Stimulated activated CD4-positive, alpha-beta T cell treated with anti-CD3 and anti-CD28 coated beads, TNF-alpha, amount 100 ng/mL, for 4 hours (primary cell): ENCODE data around the gene SVOPL.
"Not testable (repeated sequence)": the region's sequence is repeated elsewhere in the genome, so short reads cannot be mapped to it uniquely, and the experiment has no call there.

ENCODE experiments used
- DNase-seq, 3 experiments: peaks; one replicate each; pipeline ENCODE4 v3.0.0-alpha.2; 2020; ENCODE audit warnings: low read depth in 3 of 3

The SVOPL gene

DNA sequence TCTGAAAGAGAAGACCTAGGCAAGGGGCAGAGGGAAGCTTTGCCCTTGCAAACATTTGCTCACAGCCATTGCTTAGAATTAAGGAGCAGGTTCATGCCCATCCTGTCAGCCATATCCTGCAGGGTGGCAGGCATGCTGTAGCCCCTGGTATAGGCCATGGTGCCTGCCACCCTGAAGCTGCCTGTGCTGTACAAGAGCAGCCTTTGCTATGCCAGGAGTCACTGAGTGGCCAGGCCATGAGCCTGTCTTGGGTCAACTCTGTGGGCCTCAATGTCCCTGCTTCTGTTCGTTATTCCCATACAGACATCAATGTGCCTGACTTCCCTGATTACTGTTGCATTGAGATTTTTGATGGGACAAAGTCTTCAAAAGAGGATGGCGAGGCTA, 368 bp upstream of the SVOPL start:
- no peak for DNase-seq

- no peak for DNase-seq
These were observed 1.5 kb downstream of the SVOPL start for GRCh38 chr7:138699661-138700060.

DNA sequence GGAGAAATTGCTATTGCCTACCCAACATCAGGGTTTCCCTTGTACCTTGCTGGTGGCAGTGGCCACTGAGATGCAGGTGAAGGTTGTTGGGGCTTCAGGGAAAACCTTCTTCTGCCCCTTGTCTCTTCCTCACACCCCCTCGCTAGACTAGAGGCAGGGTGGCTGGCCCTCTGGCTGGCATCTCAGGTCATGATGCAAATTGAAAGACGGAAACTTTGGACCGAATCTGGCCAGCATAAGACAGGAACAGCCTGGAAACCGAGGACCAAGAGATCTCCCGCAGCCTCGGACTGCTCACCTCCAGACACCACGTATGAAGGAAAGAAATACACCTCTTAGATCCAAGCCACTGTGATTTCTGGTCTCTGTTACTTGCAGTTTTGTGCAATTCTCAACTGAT, 2.9 kb downstream of the SVOPL start:
- no peak for DNase-seq

DNA sequence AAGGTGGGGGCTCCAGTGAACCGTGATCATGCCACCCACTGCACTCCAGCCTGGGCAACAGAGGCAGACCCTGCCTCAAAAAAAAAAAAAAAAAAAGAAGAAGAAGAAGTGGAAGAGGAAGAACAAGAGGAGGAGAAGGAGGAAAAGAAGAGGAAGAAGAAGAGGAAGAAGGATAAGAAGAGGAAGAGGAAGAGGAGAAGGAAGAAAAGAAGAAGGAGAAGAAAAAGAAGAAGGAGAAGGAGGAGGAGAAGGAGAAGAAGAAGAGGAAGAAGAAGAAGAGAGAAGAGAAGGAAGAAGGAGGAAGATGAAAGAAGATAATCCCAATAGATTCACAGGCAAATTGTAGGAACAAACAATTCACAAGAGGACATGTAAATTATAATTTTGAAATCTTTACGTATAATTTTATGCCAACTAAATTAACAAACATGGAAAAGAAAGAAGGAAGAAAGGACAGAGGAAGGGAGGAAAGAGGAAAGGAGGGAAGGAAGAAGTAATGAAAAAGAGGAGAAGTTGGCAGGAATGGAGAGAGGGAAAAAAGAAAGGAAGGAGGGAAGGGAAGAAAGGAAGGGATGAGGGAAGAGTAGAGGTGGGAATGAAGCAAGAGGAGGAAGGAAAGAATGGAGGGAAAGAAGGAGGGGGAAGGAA, 3.5 kb downstream of the SVOPL start:
- no peak for DNase-seq

DNA sequence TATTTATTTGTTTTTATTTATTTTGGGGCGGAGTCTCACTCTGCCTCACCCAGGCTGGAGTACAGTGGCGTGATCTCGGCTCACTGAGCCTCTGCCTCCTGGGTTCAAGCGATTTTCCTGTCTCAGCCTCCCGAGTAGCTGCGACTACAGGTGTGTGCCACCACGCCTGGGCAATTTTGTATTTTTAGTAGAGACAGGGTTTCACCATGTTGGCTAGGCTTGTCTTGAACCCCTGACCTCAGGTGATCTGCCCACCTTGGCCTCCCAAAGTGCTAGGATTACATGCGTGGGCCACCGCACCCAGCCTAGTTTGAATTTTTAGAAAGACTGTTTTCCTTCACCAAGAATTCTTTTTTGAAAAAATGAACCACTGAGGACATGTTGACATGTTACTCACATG, 5.4 kb downstream of the SVOPL start:
- not testable (repeated sequence) for DNase-seq

- no peak for DNase-seq
These were observed 6.1 kb downstream of the SVOPL start for GRCh38 chr7:138695106-138695505.

DNA sequence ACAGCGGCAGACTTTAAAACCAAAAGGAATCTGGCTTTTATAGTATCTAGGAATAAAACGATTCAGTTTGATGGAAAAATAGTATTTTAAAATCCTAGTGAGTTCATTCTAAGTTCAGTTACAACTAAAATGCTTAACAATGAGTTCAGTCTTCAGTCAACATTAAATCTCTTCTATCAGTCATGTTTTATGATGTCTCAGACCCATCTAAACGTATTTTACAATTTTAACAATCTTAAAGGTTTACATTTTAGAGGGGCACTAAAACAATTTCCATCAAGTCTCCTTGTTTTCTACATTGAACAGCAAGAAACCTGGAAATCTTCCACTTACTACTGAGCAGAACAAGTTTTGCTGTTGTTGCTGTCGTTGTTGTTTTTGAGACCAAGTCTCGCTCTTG, 10.0 kb downstream of the SVOPL start:
- DNase-seq = no peak

DNA sequence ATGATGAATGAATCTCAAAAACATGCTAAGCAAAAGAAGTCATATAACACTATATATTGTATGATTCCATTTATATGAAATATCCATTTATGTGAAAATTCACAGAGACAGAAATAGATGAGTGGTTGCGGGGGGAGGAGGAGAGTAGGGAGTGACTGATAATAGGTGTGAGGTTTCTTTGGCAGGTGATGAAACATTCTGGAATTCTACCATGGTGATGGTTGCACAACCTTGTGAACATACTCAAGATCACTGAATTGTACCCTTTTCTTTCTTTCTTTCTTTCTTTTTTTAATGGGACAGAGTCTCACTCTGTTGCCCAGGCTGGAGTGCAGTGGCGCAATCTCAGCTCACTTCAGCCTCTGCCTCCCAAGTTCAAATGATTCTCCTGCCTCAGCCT, 10.7 kb downstream of the SVOPL start:
- no peak for DNase-seq

GRCh38 chr7:138688037-138688436, 13.1 kb downstream of the SVOPL start:
- DNase-seq = not testable (repeated sequence)

DNA sequence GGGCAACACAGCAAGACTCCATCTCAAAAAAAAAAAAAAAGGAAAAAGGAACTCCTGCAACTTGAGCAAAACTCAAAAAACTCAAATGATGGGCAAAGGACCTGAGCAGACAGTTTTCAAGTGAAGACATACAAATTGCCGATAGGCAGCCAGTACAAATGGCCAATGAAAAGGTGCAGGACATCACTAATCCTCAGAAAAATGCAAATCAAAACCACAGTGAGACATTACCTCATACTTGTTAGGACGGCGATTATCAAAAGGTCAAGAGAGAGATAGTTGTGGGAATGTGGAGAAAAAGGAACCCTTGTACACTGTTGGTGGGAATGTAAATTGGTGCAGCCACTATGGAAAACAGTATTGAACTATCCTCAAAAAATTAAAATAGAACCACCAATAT, 16.8 kb downstream of the SVOPL start:
- DNase-seq = no peak

- DNase-seq = no peak
These were observed 21.4 kb downstream of the SVOPL start for GRCh38 chr7:138679793-138680192.

DNA sequence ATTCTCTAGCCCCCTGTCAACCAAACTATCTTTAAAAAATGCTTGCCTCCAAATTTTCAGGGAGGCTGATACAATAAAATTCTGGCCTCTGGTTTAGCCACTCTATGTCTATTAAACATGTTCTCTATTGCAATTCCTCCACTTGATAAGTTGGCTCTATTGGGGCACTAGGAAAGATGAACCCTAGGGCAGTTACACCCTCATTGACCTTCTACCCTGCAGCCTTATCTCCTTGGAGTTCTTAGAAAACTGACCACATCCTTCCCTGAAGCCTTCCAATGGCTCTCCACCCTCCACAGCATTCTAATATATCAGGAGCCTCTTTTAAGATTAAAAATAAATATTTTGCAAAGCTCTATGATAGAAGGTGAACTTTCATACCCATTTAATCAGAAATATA, 30.6 kb downstream of the SVOPL start:
- no peak for DNase-seq

DNA sequence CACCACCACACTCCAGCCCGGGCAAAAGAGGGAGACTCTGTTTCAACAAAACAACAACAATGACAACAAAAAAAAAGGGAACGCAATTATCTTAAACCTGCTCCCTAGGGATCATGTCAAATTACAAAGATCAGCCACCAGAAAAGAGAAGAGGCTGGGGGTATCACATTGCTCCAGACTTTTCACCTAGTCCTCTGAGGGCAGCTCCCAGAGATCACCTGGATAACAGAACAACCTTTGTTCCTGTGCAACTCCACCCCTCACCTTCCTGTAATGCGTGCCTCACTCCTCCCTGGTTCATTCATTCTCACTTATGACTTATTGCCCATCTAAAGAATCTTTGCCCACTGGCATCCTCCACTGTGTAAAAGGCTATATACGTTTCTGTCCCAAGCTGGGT, 31.8 kb downstream of the SVOPL start:
- DNase-seq = no peak

- DNase-seq = no peak
These were observed 32.2 kb downstream of the SVOPL start for GRCh38 chr7:138668946-138669345.

GRCh38 chr7:138668229-138668596, 32.9 kb downstream of the SVOPL start:
- no peak for DNase-seq

- DNase-seq = no peak
These were observed 33.5 kb downstream of the SVOPL start for GRCh38 chr7:138667535-138668228.

DNA sequence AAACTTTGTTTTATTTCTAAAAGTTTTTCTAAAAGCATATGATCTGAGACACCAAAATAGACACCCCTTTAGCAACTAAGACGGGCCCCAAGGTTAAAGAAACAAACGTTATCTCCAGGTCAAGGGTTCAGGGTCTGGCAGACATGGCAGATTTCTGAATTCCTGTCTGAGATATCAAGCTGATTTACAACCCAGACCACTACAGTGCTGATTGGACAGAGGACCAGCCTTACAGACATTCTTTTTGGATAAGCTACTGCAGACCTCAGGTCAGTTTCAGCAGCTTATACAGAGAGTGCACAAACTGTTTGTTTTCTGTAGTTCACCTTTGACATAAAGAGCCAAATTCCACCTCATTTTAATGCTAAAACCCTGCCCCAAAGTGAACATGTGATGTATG, 34.8 kb downstream of the SVOPL start:
- DNase-seq = no peak

GRCh38 chr7:138665669-138666140, 35.5 kb downstream of the SVOPL start:
- DNase-seq = no peak

- DNase-seq = no peak
These were observed 35.9 kb downstream of the SVOPL start for GRCh38 chr7:138665249-138665648.

DNA sequence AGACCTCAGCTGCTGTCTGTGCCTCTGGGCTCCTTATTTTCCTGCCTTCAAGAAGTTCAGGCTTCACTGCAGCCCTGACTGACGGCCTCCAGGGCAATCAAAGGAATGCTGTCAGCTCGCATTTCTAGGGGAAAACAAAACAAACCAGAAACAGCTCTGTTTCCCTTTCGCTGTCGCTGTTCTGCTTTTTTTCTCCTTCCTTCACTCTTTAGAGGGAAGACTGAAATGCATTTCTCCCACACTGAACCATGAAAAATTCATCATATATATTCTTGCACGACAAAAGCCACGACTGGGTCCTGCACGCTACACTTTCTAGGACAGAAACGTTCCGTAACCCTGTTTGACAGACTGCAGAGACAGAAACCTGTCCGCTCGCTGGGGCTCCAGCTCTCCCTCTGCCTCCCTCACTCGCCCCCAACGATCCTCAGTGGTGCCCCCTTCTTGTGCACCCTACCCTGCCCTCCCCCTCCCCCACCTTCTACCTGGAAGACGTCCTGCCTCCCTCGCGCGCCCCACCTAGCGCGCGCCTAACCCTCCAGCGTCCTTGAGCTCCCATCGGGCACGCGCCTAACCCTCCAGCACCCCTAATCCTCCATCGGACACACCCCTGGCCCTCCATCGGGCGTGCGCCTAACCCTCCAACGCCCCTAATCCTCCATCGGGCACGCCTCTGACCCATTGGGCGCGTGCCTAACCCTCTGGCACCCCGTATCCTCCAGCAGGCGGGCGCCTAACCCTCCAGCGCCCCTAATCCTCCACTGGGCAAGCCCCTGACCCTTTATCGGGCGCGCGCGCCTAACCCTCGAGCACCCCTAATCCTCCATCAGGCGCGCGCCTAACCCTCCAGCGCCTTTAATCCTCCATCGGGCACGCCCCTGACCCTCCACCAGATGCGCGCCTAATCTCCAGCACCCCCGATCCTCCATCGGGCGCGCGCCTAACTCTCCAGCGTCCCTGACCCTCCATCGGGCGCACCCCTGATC, 37.1 kb downstream of the SVOPL start:
- DNase-seq = no peak

GRCh38 chr7:138662991-138663320, 38.2 kb downstream of the SVOPL start:
- no peak for DNase-seq
